Measurements from ENCODE around the gene PMM2.
"Not testable (repeated sequence)": the region's sequence is repeated elsewhere in the genome, so short reads cannot be mapped to it uniquely, and the experiment has no call there.

The PMM2 gene

DNA sequence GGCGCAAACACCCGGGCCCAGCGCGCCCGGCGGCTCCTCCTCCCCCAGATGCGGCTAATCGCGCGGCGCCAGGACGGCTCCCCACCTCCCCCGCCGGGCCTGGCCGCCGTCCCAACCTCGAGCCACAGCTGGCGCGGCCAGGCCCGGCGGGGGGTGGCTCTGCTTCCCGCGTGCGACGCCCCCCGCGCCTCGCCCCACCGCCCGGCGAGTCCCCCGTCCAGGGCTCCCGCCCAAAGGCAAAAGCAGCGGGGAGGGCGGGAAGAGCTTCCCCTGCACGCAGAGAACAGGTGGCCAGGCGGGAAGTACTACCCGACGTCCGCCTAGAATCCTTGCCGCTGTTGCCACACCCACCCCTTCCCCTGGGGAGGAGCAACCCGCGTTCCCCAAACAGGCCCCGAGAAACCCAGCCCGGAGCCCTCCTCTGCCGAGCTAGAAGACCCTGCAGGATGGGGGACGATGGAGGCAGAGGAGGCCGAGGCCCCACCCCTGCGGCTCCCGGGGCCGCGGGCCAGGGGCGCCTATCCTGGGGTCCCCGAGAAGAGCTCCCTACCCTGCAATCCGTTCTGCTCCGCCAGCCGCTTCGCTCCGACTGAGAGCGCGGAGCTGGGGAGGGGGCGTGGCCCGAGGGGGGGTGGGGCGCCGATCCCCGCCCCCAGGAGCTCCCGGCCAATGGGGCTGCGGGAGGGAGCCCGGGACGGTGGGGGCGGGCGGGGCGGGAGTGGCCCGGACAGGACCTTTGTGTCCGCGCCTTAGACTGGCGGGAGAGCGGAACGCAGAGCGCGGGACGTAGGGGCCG lies 71.0 kb downstream of the PMM2 start, which contains the start of gene CARHSP1:
TSS of gene CARHSP1 (minus strand) at position 591 of the 796 bp plus-strand sequence. CDS start 9,678 bp downstream, outside the sequence.
- DNase-seq = peak; percentile 91 to 92

DNA sequence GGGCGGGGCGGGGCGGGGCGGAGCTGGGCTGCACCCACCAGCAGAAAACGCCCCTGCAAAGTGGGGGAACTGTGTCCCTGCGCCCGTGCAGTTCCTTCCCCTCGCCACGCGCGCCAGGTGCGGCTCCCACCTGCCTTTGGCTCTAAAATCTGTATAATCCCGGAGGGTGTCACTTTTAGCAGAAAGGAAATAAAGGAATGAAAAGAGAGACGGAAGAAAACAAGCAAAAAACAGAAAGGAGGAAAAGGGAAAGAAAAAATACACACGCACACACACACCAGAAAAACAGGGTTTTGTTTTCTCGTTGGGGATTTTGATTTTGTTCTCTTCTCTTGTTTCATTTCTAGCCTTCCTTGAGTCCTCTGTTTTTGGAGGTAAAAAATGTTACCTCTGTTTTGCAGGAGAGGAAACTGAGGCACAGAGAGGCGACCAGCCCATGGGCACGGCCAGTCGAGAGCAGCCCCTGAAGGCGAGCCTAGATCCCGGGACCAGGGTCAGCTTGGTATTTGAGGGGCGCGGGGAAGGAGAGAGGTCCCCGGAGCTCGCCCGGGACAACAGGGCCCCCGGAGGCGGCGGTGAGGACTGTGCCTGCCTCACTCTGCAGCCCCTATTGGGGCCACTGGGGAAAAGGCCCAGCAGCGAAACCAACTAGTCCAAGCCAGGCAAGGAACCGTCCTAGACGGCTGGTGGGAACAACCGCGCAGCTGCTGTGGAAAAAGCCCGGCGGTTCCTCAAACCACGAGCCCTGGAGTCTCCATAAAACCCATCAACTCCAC lies 71.8 kb downstream of the PMM2 start:
- DNase-seq = no peak

GRCh38 chr16:8869988-8870241 lies 72.3 kb downstream of the PMM2 start:
- DNase-seq = not testable (repeated sequence)

GRCh38 chr16:8872071-8872470 lies 74.4 kb downstream of the PMM2 start:
- DNase-seq = no peak

- no peak for DNase-seq
Measured at GRCh38 chr16:8872967-8873865, 75.6 kb downstream of the PMM2 start.

GRCh38 chr16:8873866-8874195 lies 76.2 kb downstream of the PMM2 start:
- DNase-seq = not testable (repeated sequence)

GRCh38 chr16:8874388-8874787 lies 76.7 kb downstream of the PMM2 start:
- no peak for DNase-seq

DNA sequence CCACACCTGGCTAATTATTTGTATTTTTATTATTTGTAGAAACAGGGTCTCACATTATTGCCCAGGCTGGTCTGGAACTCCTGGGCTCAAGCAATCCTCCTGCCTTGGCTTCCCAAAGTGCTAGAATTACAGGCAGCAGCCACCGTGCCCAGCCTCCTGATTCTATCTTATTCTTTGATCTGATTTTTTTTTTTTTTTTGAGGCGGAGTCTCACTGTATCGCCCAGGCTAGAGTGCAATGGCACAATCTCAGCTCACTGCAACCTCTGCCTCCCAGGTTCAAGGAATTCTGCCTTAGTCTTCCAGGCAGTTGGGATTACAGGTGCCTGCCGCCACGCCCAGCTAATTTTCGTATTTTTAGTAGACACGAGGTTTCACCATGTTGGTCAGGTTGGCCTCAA lies 77.7 kb downstream of the PMM2 start:
- DNase-seq = not testable (repeated sequence)

DNA sequence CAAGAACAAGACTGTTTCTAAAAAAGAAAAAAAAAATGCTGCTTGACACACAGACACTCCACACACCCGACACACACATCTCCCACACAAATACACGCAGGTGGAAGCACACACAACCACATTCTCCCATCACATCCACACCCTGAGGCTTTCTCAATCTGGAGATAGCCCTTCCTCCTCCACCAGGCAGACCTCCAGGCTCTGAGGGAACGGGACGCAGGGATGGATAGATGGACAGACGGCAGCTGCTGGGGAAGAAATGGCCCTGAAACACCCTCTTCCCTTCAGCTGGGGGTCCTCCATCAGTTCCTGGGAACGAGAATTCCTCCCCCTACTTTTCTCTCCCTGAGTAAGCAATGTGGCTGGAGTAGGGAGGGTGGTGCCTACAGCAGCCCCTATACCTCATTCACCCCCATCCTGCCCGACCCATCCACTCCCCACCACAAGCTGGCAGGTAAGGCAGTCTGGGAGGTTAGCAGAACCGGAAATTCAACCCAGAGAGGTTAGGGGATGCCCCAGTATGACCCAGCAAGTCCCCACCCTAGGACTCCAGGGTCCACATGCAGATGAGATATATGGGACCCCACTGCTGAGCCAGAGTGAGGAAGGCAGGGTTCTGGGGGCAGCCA lies 80.4 kb downstream of the PMM2 start:
- DNase-seq = no peak

DNA sequence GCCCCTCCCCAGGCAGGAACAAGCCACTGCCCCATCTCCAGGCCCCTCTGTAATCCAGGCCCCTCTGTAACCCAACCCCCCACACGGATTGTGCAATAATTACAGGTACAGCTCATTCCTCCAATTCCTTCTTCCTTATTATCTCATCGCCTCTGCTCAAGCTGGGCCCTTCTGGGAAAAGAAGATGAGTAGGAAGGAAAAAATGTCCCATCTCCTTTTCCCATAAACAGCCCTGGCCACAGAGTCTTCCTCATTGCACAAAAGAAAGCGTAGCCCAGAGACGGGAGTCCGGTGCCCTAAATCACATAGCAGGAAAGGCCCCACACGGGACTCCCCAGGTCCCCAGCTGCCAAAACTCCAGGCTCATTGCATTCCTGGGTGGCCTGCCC lies 80.9 kb downstream of the PMM2 start:
- DNase-seq = no peak

GRCh38 chr16:8880839-8881510 lies 83.3 kb downstream of the PMM2 start:
- no peak for DNase-seq

DNA sequence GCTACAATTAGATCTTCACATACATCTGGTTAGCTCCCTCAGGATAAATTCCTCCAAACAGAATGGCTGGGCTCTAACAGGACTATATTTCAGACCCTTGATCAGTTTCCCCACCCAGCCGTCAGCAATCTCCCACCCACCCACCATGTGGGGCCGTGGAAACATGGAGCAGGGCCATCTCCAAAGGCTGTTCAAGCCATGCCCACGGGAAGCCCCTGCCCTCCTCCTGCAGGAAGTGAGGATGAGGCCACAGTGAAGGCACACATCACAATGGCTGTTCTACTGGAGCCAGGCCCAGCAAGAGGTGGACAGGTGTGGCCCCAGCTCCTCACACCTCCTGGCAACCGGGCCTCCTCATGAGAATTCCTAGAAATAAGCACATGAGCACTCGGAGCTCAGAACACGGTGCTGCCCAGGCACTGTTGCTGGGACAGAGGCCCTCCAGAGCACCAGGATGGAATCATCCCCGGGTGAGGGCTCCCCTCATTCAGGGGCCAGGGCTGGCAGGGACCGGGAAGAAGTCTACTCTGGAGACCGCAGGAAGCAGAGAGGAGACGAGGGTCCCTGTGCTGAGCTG lies 84.5 kb downstream of the PMM2 start, which contains the start of gene LITAFD:
TSS of gene LITAFD (plus strand) at position 311 of the 577 bp plus-strand sequence. CDS start 2,005 bp downstream, outside the sequence.
- DNase-seq = no peak

DNA sequence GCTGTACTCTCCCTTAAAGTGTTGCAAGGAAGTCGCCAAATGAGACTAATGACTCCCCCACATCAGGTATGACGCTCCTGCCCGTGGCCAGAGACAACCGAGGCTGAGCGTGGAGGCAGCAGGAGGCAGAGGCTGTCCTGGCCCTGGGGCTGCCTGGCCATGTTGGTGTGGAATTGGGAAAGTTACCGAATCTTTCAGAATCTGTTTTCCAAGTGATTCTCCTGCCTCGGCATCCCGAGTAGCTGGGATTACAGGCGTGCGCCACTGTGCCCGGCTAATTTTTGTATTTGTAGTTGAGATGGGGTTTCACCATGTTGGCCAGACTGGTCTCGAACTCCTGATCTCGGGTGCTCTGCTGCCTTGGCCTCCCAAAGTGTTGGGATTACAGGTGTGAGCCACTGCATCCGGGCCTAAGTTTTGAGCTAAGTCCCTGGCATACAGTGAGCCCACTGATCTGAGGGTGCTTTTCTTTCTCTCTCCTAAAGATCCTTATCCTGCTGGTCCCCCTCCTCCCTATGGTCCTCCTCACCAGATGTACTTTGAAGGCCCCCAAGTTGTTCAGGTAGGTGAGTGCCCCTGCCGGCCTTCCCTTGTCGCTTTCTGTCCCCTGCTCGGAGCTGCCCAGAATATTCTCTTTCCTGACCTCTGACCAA lies 85.2 kb downstream of the PMM2 start:
- DNase-seq = no peak

- DNase-seq = no peak
Measured at GRCh38 chr16:8885674-8886592, 88.3 kb downstream of the PMM2 start.

GRCh38 chr16:8886593-8887430 lies 89.2 kb downstream of the PMM2 start:
- DNase-seq = no peak

- no peak for DNase-seq
Measured at GRCh38 chr16:8887431-8887765, 89.8 kb downstream of the PMM2 start.

DNA sequence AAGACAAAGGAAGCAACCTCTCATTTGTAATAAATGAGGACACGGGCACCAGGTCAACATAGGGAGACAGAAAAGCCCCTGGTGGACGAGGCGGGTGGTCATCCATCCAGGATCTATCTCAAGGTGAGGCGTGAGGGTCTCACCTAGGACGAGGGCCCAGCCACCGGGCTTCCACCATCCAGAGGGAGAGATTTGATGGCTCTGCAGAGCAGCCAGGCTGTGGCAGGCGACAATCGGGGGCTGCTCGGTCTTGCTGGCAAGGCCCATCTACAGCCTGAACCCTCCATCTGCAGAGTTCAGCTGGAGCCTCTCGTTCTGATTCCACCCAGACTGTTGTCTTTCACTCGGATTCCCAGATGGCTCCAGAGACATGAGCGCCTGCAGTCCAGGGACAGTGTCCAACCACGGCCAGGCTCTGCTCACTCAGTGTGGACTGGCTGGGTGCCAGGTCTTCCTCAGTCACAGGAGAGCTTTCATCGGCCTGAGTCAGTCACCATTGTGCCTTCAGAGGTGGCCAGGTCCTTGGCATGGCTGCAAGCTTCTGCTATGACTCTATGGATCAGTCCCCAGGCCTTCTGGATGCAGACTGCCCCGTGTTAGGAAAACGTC lies 90.4 kb downstream of the PMM2 start:
- DNase-seq = no peak
